HG03565 (cell line): ENCODE measurements around the gene HSF5.
A peak's percentile ranks its signal among the peaks of the same experiment; 100 is the strongest.
"Not testable (repeated sequence)": the region's sequence is repeated elsewhere in the genome, so short reads cannot be mapped to it uniquely, and the experiment has no call there.

Experiments used
- ATAC-seq: cut with Tn5 transposase; IDR thresholded peaks from one replicate; pipeline ENCODE4 v1.9.1; 2021; ENCODE audit warnings: mild to moderate bottlenecking, moderate library complexity; ENCODE audit not compliant: unreplicated experiment

HSF5 gene

GRCh38 chr17:58484600-58484999 lies 3.6 kb downstream of the HSF5 start:
- no peak for ATAC-seq

GRCh38 chr17:58481798-58482197 lies 6.4 kb downstream of the HSF5 start:
- ATAC-seq: not testable (repeated sequence)

GRCh38 chr17:58480090-58480489 lies 8.1 kb downstream of the HSF5 start:
- no peak for ATAC-seq

- no peak for ATAC-seq
Measured at GRCh38 chr17:58476812-58477211, 11.4 kb downstream of the HSF5 start.

- no peak for ATAC-seq
Measured at GRCh38 chr17:58475985-58476384, 12.2 kb downstream of the HSF5 start.

- ATAC-seq: no peak
Measured at GRCh38 chr17:58470356-58470755, 17.9 kb downstream of the HSF5 start.

GRCh38 chr17:58468944-58469343 lies 19.3 kb downstream of the HSF5 start:
- ATAC-seq: no peak

GRCh38 chr17:58455491-58455890 lies 32.7 kb downstream of the HSF5 start:
- no peak for ATAC-seq

GRCh38 chr17:58452738-58453137 lies 35.5 kb downstream of the HSF5 start:
- ATAC-seq: no peak

GRCh38 chr17:58447039-58447975 lies 40.9 kb downstream of the HSF5 start:
- no peak for ATAC-seq

GRCh38 chr17:58446086-58446485 lies 42.1 kb downstream of the HSF5 start:
- no peak for ATAC-seq

- ATAC-seq: no peak
Measured at GRCh38 chr17:58436805-58437239, 51.4 kb downstream of the HSF5 start.

- ATAC-seq: no peak
Measured at GRCh38 chr17:58436245-58436644, 52.0 kb downstream of the HSF5 start.

GRCh38 chr17:58432806-58433573 lies 55.2 kb downstream of the HSF5 start:
- no peak for ATAC-seq

- ATAC-seq: no peak
Measured at GRCh38 chr17:58427807-58428206, 60.4 kb downstream of the HSF5 start.

- ATAC-seq: no peak
Measured at GRCh38 chr17:58421711-58422110, 66.5 kb downstream of the HSF5 start.

GRCh38 chr17:58420827-58421226 lies 67.4 kb downstream of the HSF5 start:
- no peak for ATAC-seq

- ATAC-seq: peak; percentile 76
Measured at GRCh38 chr17:58417300-58418092, 70.7 kb downstream of the HSF5 start, which contains the start of gene RNF43. TSS of gene RNF43 (minus strand) at chr17:58417534. CDS start at chr17:58415577, 1,957 bp downstream.

GRCh38 chr17:58416937-58417299 lies 71.3 kb downstream of the HSF5 start:
- no peak for ATAC-seq

- ATAC-seq: no peak
Measured at GRCh38 chr17:58416396-58416795, 71.8 kb downstream of the HSF5 start.
